Stimulated activated CD8-positive, alpha-beta memory T cell treated with anti-CD3 and anti-CD28 coated beads, Interleukin-15, amount 100 ng/mL, for 48 hours (primary cell): ENCODE results near the gene ATP10B.
"Not testable (repeated sequence)": the region's sequence is repeated elsewhere in the genome, so short reads cannot be mapped to it uniquely, and the experiment has no call there.

Experiments used
- DNase-seq, 2 donors: peaks; one replicate each; pipeline ENCODE4 v3.0.0-alpha.2; 2020; ENCODE audit warnings: low read depth in 2 of 2

The ATP10B gene

GRCh38 chr5:160812996-160813395 lies 39.0 kb downstream of the ATP10B start:
- DNase-seq: not testable (repeated sequence)

- no peak for DNase-seq
These were observed 46.6 kb downstream of the ATP10B start for GRCh38 chr5:160805376-160805775.

- DNase-seq: no peak
These were observed 49.4 kb downstream of the ATP10B start for GRCh38 chr5:160802592-160802991.

GRCh38 chr5:160800375-160801275 lies 51.4 kb downstream of the ATP10B start:
- DNase-seq: no peak

- DNase-seq: no peak
These were observed 52.8 kb downstream of the ATP10B start for GRCh38 chr5:160799184-160799583.

GRCh38 chr5:160797020-160797419 lies 55.0 kb downstream of the ATP10B start:
- DNase-seq: no peak

GRCh38 chr5:160793530-160793899 lies 58.5 kb downstream of the ATP10B start:
- DNase-seq: no peak

GRCh38 chr5:160792732-160793529 lies 59.1 kb downstream of the ATP10B start:
- no peak for DNase-seq

GRCh38 chr5:160792281-160792680 lies 59.7 kb downstream of the ATP10B start:
- no peak for DNase-seq

GRCh38 chr5:160789219-160789859 lies 62.7 kb downstream of the ATP10B start:
- no peak for DNase-seq

- no peak for DNase-seq
These were observed 63.8 kb downstream of the ATP10B start for GRCh38 chr5:160788102-160788660.

- no peak for DNase-seq
These were observed 64.8 kb downstream of the ATP10B start for GRCh38 chr5:160787240-160787639.

- DNase-seq: no peak
These were observed 77.2 kb downstream of the ATP10B start for GRCh38 chr5:160774666-160775315.

- DNase-seq: no peak
These were observed 78.2 kb downstream of the ATP10B start for GRCh38 chr5:160773646-160774410.

- DNase-seq: no peak
These were observed 79.2 kb downstream of the ATP10B start for GRCh38 chr5:160772854-160773253.

GRCh38 chr5:160770718-160771117 lies 81.3 kb downstream of the ATP10B start:
- no peak for DNase-seq

GRCh38 chr5:160769301-160769700 lies 82.7 kb downstream of the ATP10B start:
- DNase-seq: no peak

GRCh38 chr5:160767062-160767461 lies 84.9 kb downstream of the ATP10B start:
- no peak for DNase-seq

GRCh38 chr5:160760008-160760407 lies 92.0 kb downstream of the ATP10B start:
- DNase-seq: no peak

- no peak for DNase-seq
These were observed 94.8 kb downstream of the ATP10B start for GRCh38 chr5:160757194-160757593.
